GM12878 (cell line): ENCODE measurements around the gene DVL2. TPM values are rescaled to one million over a fixed set of nuclear protein-coding genes. Genes with fewer than 3 reads are reported as not detected.

Source experiments
- BMI1 ChIP-seq: fragments of 450-650 bp; IDR thresholded peaks from 2 replicates; pipeline ENCODE4 v1.6.1; 2016; ENCODE audit warnings: mild to moderate bottlenecking, moderate library complexity, borderline replicate concordance
- CEBPB ChIP-seq, 2 experiments: fragments of 150-350 bp in 1 of 2; IDR thresholded peaks; 2 replicates each; pipeline ENCODE4 v1.6.1; 2012 to 2014; ENCODE audit warnings: low read depth in 2 of 2, low read length in 2 of 2, borderline replicate concordance in 1 of 2, inconsistent platforms in 1 of 2
- CHD2 ChIP-seq: IDR thresholded peaks from 2 replicates; pipeline ENCODE4 v1.6.1; 2011; ENCODE audit warnings: low read depth, low read length, improper control_type of control experiment, borderline replicate concordance
- CREB1 ChIP-seq: IDR thresholded peaks from 2 replicates; pipeline ENCODE4 v1.6.1; 2012; ENCODE audit warnings: low read depth, mild to moderate bottlenecking, inconsistent platforms
- ETV6 ChIP-seq, 2 experiments: fragments of 450-650 bp in 1 of 2; IDR thresholded peaks in 1 of 2; conservative IDR thresholded peaks in 1 of 2; 2 replicates each; pipeline ENCODE4 v1.6.1; 2014; ENCODE audit warnings: antibody characterized with exemption in 1 of 2, borderline replicate concordance in 1 of 2, low read depth in 1 of 2, mild to moderate bottlenecking in 1 of 2, moderate library complexity in 1 of 2
- EZH2 ChIP-seq: IDR thresholded peaks from 2 replicates; pipeline ENCODE4 v1.6.1; 2012; ENCODE audit warnings: low read depth, mild to moderate bottlenecking, control low read depth, inconsistent platforms, low read length, borderline replicate concordance; ENCODE audit not compliant: control insufficient read depth
- FOXM1 ChIP-seq: IDR thresholded peaks from 2 replicates; pipeline ENCODE4 v1.6.1; 2012; ENCODE audit warnings: low read depth, mild to moderate bottlenecking, inconsistent platforms, low read length, moderate library complexity
- JUND ChIP-seq: IDR thresholded peaks from 2 replicates; pipeline ENCODE4 v1.6.1; 2012; ENCODE audit warnings: low read depth, mild to moderate bottlenecking, low read length, improper control_type of control experiment, moderate library complexity
- KDM1A ChIP-seq: fragments of 200-600 bp; sonication (generic); IDR thresholded peaks from 2 replicates; pipeline ENCODE4 v1.6.1; 2016; ENCODE audit warnings: borderline replicate concordance
- KLF5 ChIP-seq: fragments of 450-650 bp; IDR thresholded peaks from 2 replicates; pipeline ENCODE4 v1.6.1; 2014; ENCODE audit warnings: mild to moderate bottlenecking; ENCODE audit not compliant: partially characterized antibody
- LARP7 ChIP-seq: fragments of 450-650 bp; IDR thresholded peaks from 2 replicates; pipeline ENCODE4 v1.6.1; 2017; ENCODE audit warnings: mild to moderate bottlenecking
- MTA2 ChIP-seq: fragments of 450-650 bp; IDR thresholded peaks from 2 replicates; pipeline ENCODE4 v1.6.1; 2016; ENCODE audit warnings: low read depth, mild to moderate bottlenecking, moderate library complexity
- NFYA ChIP-seq: IDR thresholded peaks from 2 replicates; pipeline ENCODE4 v1.6.1; 2011; ENCODE audit warnings: low read depth, mild to moderate bottlenecking, low read length, improper control_type of control experiment, borderline replicate concordance
- SMAD1 ChIP-seq: fragments of 450-650 bp; IDR thresholded peaks from 2 replicates; pipeline ENCODE4 v1.6.1; 2018; ENCODE audit warnings: mild to moderate bottlenecking, low read depth; ENCODE audit not compliant: partially characterized antibody
- SPI1 ChIP-seq: IDR thresholded peaks from 2 replicates; pipeline ENCODE4 v1.6.1; 2011; ENCODE audit warnings: low read depth, mild to moderate bottlenecking, low read length, moderate library complexity, borderline replicate concordance; ENCODE audit not compliant: insufficient read depth
- TCF7 ChIP-seq: IDR thresholded peaks from 2 replicates; pipeline ENCODE4 v1.6.1; 2014; ENCODE audit warnings: antibody characterized with exemption, borderline replicate concordance
- ZBTB33 ChIP-seq: fragments of 450-650 bp; IDR thresholded peaks from 2 replicates; pipeline ENCODE4 v1.6.1; 2017; ENCODE audit warnings: mild to moderate bottlenecking
- ZNF24 ChIP-seq: fragments of 450-650 bp; IDR thresholded peaks from 2 replicates; pipeline ENCODE4 v1.6.1; 2017; ENCODE audit warnings: antibody characterized with exemption, mild to moderate bottlenecking
- polyA plus RNA-seq, 11 experiments: library from polyadenylated mRNA; depleted of rRNA in 4 of 11; unstranded in 6 of 11; stranded (reverse) in 5 of 11; fragments of >200 nt; fragmentation: Nextera tagmentation in 4 of 11; fragmentation: Illumina TruSeq in 1 of 11; extraction: Ambion mirVana in 4 of 11; extraction: Trizol in 1 of 11; gene quantifications; 1 replicate in 1 of 11; 2 replicates in 10 of 11; pipeline versions ENCODE4 v1.2.1 to v1.2.3, GENCODE V29; 2011 to 2016; ENCODE audit warnings: inconsistent platforms in 2 of 11, missing spikeins in 2 of 11, low read depth in 1 of 11
- total RNA-seq, 4 experiments: library from RNA; depleted of rRNA in 3 of 4; stranded (reverse); fragments of >200 nt in 3 of 4; fragmentation: Illumina TruSeq in 1 of 4; extraction: Trizol in 1 of 4; gene quantifications; 2 replicates each; pipeline versions ENCODE4 v1.2.1 to v1.2.3, GENCODE V29; 2013 to 2021
- TF ChIP-seq, protein P1 (sequence below): IDR thresholded peaks from 2 replicates; pipeline ENCODE4 v1.6.1; 2012; ENCODE audit warnings: low read depth, low read length, improper control_type of control experiment
- TF ChIP-seq, protein P2 (sequence below): fragments of 450-650 bp; IDR thresholded peaks from 2 replicates; pipeline ENCODE4 v1.6.1; 2018; ENCODE audit warnings: borderline replicate concordance, mild to moderate bottlenecking; ENCODE audit not compliant: partially characterized antibody
- TF ChIP-seq, protein P3 (sequence below): fragments of 450-650 bp; IDR thresholded peaks from 2 replicates; pipeline ENCODE4 v1.6.1; 2016; ENCODE audit warnings: mild to moderate bottlenecking

DVL2 gene
- total and polyA plus RNA-seq, 10 of the 15 experiments (the other 5 are each of a cell fraction or from before 2014, with no cell fraction given), result 0.97 to 44.8 (median 23.2) TPM

- TF ChIP-seq ZBTB33 (no peak), CREB1 (peak; percentile 74; the same call in 1 of the 2 replicates), SPI1 (peak; percentile 81), ETV6 (conservative IDR thresholded peaks at IDR 0.05 in 1 of 2, IDR thresholded peaks at IDR 0.05 in 1 of 2; ENCODE audit: borderline replicate concordance in 1 of 2, low read depth in 1 of 2) (no peak), KDM1A (no peak), KLF5 (peak; percentile 74), FOXM1 (no peak), LARP7 (peak; percentile 60; the same call in 1 of the 2 replicates), CEBPB (IDR thresholded peaks at IDR 0.05; ENCODE audit: borderline replicate concordance in 1 of 2, low read depth in 2 of 2, low read length in 2 of 2) (no peak), BMI1 (no peak), JUND (no peak), ZNF24 (no peak), CHD2 (peak; percentile 91), NFYA (no peak), MTA2 (no peak), EZH2 (no peak), TCF7 (no peak), SMAD1 (no peak)
- TF ChIP-seq, protein P1, sequence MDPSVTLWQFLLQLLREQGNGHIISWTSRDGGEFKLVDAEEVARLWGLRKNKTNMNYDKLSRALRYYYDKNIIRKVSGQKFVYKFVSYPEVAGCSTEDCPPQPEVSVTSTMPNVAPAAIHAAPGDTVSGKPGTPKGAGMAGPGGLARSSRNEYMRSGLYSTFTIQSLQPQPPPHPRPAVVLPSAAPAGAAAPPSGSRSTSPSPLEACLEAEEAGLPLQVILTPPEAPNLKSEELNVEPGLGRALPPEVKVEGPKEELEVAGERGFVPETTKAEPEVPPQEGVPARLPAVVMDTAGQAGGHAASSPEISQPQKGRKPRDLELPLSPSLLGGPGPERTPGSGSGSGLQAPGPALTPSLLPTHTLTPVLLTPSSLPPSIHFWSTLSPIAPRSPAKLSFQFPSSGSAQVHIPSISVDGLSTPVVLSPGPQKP, result peak; percentile 89
- TF ChIP-seq, protein P2, sequence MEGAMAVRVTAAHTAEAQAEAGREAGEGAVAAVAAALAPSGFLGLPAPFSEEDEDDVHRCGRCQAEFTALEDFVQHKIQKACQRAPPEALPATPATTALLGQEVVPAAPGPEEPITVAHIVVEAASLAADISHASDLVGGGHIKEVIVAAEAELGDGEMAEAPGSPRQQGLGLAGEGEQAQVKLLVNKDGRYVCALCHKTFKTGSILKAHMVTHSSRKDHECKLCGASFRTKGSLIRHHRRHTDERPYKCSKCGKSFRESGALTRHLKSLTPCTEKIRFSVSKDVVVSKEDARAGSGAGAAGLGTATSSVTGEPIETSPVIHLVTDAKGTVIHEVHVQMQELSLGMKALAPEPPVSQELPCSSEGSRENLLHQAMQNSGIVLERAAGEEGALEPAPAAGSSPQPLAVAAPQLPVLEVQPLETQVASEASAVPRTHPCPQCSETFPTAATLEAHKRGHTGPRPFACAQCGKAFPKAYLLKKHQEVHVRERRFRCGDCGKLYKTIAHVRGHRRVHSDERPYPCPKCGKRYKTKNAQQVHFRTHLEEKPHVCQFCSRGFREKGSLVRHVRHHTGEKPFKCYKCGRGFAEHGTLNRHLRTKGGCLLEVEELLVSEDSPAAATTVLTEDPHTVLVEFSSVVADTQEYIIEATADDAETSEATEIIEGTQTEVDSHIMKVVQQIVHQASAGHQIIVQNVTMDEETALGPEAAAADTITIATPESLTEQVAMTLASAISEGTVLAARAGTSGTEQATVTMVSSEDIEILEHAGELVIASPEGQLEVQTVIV, result peak; percentile 82
- TF ChIP-seq, protein P3, sequence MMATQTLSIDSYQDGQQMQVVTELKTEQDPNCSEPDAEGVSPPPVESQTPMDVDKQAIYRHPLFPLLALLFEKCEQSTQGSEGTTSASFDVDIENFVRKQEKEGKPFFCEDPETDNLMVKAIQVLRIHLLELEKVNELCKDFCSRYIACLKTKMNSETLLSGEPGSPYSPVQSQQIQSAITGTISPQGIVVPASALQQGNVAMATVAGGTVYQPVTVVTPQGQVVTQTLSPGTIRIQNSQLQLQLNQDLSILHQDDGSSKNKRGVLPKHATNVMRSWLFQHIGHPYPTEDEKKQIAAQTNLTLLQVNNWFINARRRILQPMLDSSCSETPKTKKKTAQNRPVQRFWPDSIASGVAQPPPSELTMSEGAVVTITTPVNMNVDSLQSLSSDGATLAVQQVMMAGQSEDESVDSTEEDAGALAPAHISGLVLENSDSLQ, result peak; percentile 58; the same call in 1 of the 2 replicates
Measured at GRCh38 chr17:7239091-7240027, 5.0 kb upstream of the DVL2 start, which contains the start of gene PHF23 (continued).
